H1 (cell line): ENCODE results near the gene FAM228B.

Source experiments
- POLR2A ChIP-seq, 2 experiments: IDR thresholded peaks; 1 replicate in 1 of 2; 2 replicates in 1 of 2; pipeline ENCODE4 v1.6.1; 2011; ENCODE audit warnings: low read depth in 2 of 2, low read length in 2 of 2, mild to moderate bottlenecking in 2 of 2; ENCODE audit errors: control extremely low read depth in 1 of 2
- POLR2AphosphoS5 ChIP-seq: IDR thresholded peaks from 2 replicates; pipeline ENCODE4 v1.6.1; 2011; ENCODE audit warnings: low read depth, low read length
- SIRT6 ChIP-seq: IDR thresholded peaks from one replicate; pipeline ENCODE4 v1.7.1; 2012; ENCODE audit warnings: low read length, inconsistent platforms
- SIX5 ChIP-seq: IDR thresholded peaks from 2 replicates; pipeline ENCODE4 v1.6.1; 2011; ENCODE audit warnings: mild to moderate bottlenecking, low read depth, low read length
- TF ChIP-seq, protein P1 (sequence below): IDR thresholded peaks from 2 replicates; pipeline ENCODE4 v1.6.1; 2011; ENCODE audit warnings: low read length, improper control_type of control experiment
- TF ChIP-seq, protein P2 (sequence below), 3 experiments: IDR thresholded peaks; 1 replicate in 2 of 3; 2 replicates in 1 of 3; pipeline versions ENCODE4 v1.5.1 to v1.6.1; 2011; ENCODE audit warnings: low read length in 3 of 3, mild to moderate bottlenecking in 3 of 3, inconsistent platforms in 2 of 3, low read depth in 1 of 3, moderate library complexity in 1 of 3; ENCODE audit not compliant: insufficient read depth in 1 of 3; ENCODE audit errors: control extremely low read depth in 1 of 3

DNA sequence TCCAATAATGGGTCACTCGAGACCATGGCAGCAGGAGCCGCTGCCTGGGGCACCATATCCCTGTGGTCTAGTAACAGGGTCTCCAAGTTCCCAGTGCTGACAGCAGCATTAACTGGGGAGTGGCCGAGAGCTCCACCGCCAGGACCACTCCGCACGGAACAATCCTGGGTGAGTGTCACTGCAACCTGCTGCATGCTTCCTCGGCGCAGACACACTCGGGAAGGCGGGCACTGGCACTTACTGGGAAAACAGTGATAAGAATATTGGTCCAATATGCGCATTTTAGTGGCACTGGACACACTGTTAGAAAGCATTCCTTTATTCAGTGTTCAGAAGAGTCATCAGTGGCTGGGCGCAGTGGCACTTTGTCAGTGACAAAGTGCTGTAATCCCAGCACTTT lies 81.2 kb downstream of the FAM228B start:
- TF ChIP-seq, protein P1, sequence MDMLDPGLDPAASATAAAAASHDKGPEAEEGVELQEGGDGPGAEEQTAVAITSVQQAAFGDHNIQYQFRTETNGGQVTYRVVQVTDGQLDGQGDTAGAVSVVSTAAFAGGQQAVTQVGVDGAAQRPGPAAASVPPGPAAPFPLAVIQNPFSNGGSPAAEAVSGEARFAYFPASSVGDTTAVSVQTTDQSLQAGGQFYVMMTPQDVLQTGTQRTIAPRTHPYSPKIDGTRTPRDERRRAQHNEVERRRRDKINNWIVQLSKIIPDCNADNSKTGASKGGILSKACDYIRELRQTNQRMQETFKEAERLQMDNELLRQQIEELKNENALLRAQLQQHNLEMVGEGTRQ: no peak
- TF ChIP-seq SIX5 (no peak), POLR2A (IDR thresholded peaks at IDR 0.05; ENCODE audit: control extremely low read depth in 1 of 2, low read depth in 2 of 2, low read length in 2 of 2) (no peak), SIRT6 (no peak), POLR2AphosphoS5 (no peak)
- TF ChIP-seq, protein P2, sequence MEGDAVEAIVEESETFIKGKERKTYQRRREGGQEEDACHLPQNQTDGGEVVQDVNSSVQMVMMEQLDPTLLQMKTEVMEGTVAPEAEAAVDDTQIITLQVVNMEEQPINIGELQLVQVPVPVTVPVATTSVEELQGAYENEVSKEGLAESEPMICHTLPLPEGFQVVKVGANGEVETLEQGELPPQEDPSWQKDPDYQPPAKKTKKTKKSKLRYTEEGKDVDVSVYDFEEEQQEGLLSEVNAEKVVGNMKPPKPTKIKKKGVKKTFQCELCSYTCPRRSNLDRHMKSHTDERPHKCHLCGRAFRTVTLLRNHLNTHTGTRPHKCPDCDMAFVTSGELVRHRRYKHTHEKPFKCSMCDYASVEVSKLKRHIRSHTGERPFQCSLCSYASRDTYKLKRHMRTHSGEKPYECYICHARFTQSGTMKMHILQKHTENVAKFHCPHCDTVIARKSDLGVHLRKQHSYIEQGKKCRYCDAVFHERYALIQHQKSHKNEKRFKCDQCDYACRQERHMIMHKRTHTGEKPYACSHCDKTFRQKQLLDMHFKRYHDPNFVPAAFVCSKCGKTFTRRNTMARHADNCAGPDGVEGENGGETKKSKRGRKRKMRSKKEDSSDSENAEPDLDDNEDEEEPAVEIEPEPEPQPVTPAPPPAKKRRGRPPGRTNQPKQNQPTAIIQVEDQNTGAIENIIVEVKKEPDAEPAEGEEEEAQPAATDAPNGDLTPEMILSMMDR (IDR thresholded peaks at IDR 0.05; ENCODE audit: control extremely low read depth in 1 of 3, insufficient read depth in 1 of 3, low read depth in 1 of 3, low read length in 3 of 3): no peak
